CD14-positive monocyte (primary cell): Measurements from ENCODE around the gene ZBTB7C. TPM values are rescaled to one million over a fixed set of nuclear protein-coding genes. Genes with fewer than 3 reads are reported as not detected.

Experiments
- DNase-seq, 3 donors: peaks; one replicate each; pipeline ENCODE4 v3.0.0-alpha.2; 2011 to 2022
- H2AFZ ChIP-seq: 2 replicates; pipeline ENCODE4 v1.6.0; 2012; ENCODE audit warnings: mild to moderate bottlenecking, low read depth, low read length, inconsistent platforms; ENCODE audit not compliant: insufficient read depth, poor library complexity, severe bottlenecking
- H3K27ac ChIP-seq, 2 donors: 1 replicate in 1 of 2; 2 replicates in 1 of 2; pipeline ENCODE4 v1.5.1; 2012 to 2013; ENCODE audit warnings: low read length in 2 of 2, control low read depth in 1 of 2, inconsistent platforms in 1 of 2, low read depth in 1 of 2, mild to moderate bottlenecking in 1 of 2
- H3K27me3 ChIP-seq, 2 donors: one replicate each; pipeline versions ENCODE4 v1.6.0 to v1.6.1; 2011 to 2013; ENCODE audit warnings: low read length in 2 of 2; ENCODE audit not compliant: control insufficient read depth in 2 of 2, insufficient read depth in 2 of 2
- H3K36me3 ChIP-seq, 2 donors: replicated peaks in 1 of 2; 1 replicate in 1 of 2; 2 replicates in 1 of 2; pipeline versions ENCODE4 v1.5.1 to v1.6.1; 2012 to 2013; ENCODE audit warnings: low read length in 2 of 2, control low read depth in 1 of 2, inconsistent platforms in 1 of 2, mild to moderate bottlenecking in 1 of 2; ENCODE audit not compliant: insufficient read depth in 2 of 2, control insufficient read depth in 1 of 2
- H3K4me1 ChIP-seq, 2 donors: 1 replicate in 1 of 2; 2 replicates in 1 of 2; pipeline versions ENCODE4 v1.5.1 to v1.6.1; 2012 to 2013; ENCODE audit warnings: low read length in 2 of 2, control low read depth in 1 of 2, inconsistent platforms in 1 of 2, mild to moderate bottlenecking in 1 of 2, moderate library complexity in 1 of 2; ENCODE audit not compliant: insufficient read depth in 2 of 2, control insufficient read depth in 1 of 2
- H3K4me2 ChIP-seq: replicated peaks from 2 replicates; pipeline ENCODE3; 2012; ENCODE audit warnings: low read length, moderate library complexity, mild to moderate bottlenecking; ENCODE audit not compliant: poor library complexity, severe bottlenecking; ENCODE audit errors: extremely low read depth
- H3K4me3 ChIP-seq, 3 experiments: fragments of 200-600 bp in 1 of 3; sonication (generic) in 1 of 3; replicated peaks in 1 of 3; 1 replicate in 2 of 3; 2 replicates in 1 of 3; pipeline ENCODE4 v1.5.1; 2011 to 2013; ENCODE audit warnings: low read length in 3 of 3, mild to moderate bottlenecking in 3 of 3, control low read depth in 2 of 3, low read depth in 2 of 3, inconsistent platforms in 1 of 3, moderate library complexity in 1 of 3
- H3K79me2 ChIP-seq: 2 replicates; pipeline ENCODE4 v1.6.0; 2012; ENCODE audit warnings: mild to moderate bottlenecking, control low read depth, inconsistent platforms, low read length, moderate library complexity; ENCODE audit not compliant: insufficient read depth
- H3K9ac ChIP-seq: 2 replicates; pipeline ENCODE4 v1.6.0; 2017; ENCODE audit warnings: low read length, mild to moderate bottlenecking; ENCODE audit not compliant: insufficient read depth, poor library complexity, severe bottlenecking
- H3K9me3 ChIP-seq, 2 donors: replicated peaks in 1 of 2; 1 replicate in 1 of 2; 2 replicates in 1 of 2; pipeline versions ENCODE4 v1.5.1 to v1.6.1; 2012 to 2013; ENCODE audit warnings: low read length in 2 of 2, control low read depth in 1 of 2; ENCODE audit not compliant: control insufficient read depth in 1 of 2, insufficient read depth in 1 of 2
- H4K20me1 ChIP-seq: 2 replicates; pipeline ENCODE4 v1.6.0; 2012; ENCODE audit warnings: mild to moderate bottlenecking, low read length, control low read depth, moderate library complexity; ENCODE audit not compliant: insufficient read depth
- H3K27ac Mint-ChIP-seq, 7 donors: one replicate each; pipeline ENCODE4 v1.8.0; 2020; ENCODE audit warnings: mild to moderate bottlenecking in 7 of 7, mixed read lengths in 7 of 7, moderate library complexity in 6 of 7, inconsistent platforms in 2 of 7
- H3K27me3 Mint-ChIP-seq, 3 donors: one replicate each; pipeline ENCODE4 v1.8.0; 2021 to 2022; ENCODE audit warnings: low read depth in 3 of 3, mild to moderate bottlenecking in 3 of 3, mixed read lengths in 3 of 3, moderate library complexity in 3 of 3, inconsistent platforms in 1 of 3
- H3K36me3 Mint-ChIP-seq, 2 donors: one replicate each; pipeline ENCODE4 v1.8.0; 2020; ENCODE audit warnings: mixed read lengths in 2 of 2, inconsistent platforms in 1 of 2, mild to moderate bottlenecking in 1 of 2
- H3K4me1 Mint-ChIP-seq: one replicate; pipeline ENCODE4 v1.8.0; 2020; ENCODE audit warnings: mild to moderate bottlenecking, mixed read lengths
- H3K4me3 Mint-ChIP-seq, 2 donors: one replicate each; pipeline ENCODE4 v1.8.0; 2020; ENCODE audit warnings: mild to moderate bottlenecking in 2 of 2, mixed read lengths in 2 of 2, moderate library complexity in 1 of 2
- H3K9me3 Mint-ChIP-seq, 7 donors: one replicate each; pipeline ENCODE4 v1.8.0; 2020 to 2022; ENCODE audit warnings: mixed read lengths in 7 of 7, mild to moderate bottlenecking in 6 of 7, moderate library complexity in 6 of 7, inconsistent platforms in 2 of 7
- WGBS: methylation state at CpG from one replicate; pipeline ENCODE4 v1.1.5; 2013; ENCODE audit warnings: missing lambda C conversion rate; ENCODE audit not compliant: insufficient coverage; 5-methylcytosine and 5-hydroxymethylcytosine counted together
- intact Hi-C, 2 donors: fragments of 100-400 bp; cut with micrococcal nuclease; formaldehyde crosslinking; loops; one replicate each; pipeline versions ENCODE4 v1.15.0 to v1.15.1; 2023
- polyA plus RNA-seq, 3 donors: library from polyadenylated mRNA; depleted of rRNA in 1 of 3; unstranded in 2 of 3; stranded (reverse) in 1 of 3; fragments of 300-500 nt in 2 of 3; fragments of >200 nt in 1 of 3; fragmentation: Illumina TruSeq in 2 of 3; gene quantifications; 1 replicate in 2 of 3; 2 replicates in 1 of 3; pipeline ENCODE4 v1.2.3, GENCODE V29; 2012 to 2021
- TF ChIP-seq, protein P1 (sequence below): fragments of 200-600 bp; IDR thresholded peaks from one replicate; pipeline ENCODE4 v1.8.0; 2022; ENCODE audit warnings: antibody characterized with exemption, mild to moderate bottlenecking

The ZBTB7C gene
- polyA plus RNA-seq, 3 donors = 0.03 to 0.09 TPM; not detected in 1

DNA sequence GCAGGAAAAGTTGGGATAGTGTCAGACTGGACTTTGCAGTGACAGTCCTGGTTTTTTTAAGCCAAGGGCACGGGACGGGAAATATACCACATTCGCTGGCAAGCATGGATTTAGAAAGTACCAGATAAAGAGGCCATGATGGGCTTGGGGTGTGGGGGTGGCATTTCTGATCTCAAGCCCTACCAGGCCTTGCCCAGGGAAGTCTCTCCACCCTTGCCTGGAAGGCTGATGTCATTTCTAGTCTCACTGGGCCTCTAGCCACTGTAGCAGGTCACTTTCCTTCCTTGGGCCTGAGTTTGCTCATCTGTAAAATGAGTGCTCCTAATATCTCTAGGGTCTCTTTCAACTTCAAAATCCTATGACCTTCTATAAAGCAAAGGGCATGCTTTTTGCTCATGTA, 1.8 kb downstream of the ZBTB7C start:
- 80% methylated on average over 1 of the region's 3 CpGs for WGBS
- peaks cover 71 to 92% (median 73%) of the 10 kb centered on the region in 3 donors for H3K27me3 Mint-ChIP-seq

DNA sequence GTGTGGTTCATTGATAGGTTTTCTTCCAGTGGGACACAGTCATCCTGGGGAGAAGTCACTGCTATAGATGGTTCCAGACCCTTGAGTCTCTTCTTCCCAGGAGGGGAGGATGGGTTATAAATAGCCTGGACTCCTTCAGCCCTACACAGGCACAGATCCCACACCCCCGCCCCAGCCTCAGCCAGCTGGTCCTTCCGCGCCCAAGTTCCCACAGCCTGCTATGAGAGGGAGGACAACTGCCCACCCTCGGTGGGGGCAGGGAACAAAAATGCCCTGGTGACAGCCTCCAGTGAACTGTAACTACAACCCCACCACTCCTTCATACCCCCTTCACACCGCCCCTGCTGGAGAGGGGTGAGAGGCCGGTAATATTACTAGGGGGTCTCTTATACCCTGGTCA, 3.2 kb downstream of the ZBTB7C start:
- H3K27me3 ChIP-seq = peaks cover 41 to 53% of the 10 kb centered on the region in 2 donors
- peaks cover 8 to 23% of the 10 kb centered on the region in 2 donors for H3K4me1 ChIP-seq
- H3K27ac ChIP-seq = no peak overlapping the region
- intact Hi-C loops = no loop called here
- H4K20me1 ChIP-seq = no peaks in the 10 kb centered on the region
- H3K4me3 ChIP-seq = no peak overlapping the region
- Mint-ChIP-seq H3K27ac (no peak overlapping the region), H3K9me3 (peaks cover 0 to 16% (median 5%) of the 10 kb centered on the region in 7 donors), H3K27me3 (peaks cover 59 to 86% (median 61%) of the 10 kb centered on the region in 3 donors), H3K36me3 (peaks cover 4 to 5% of the 10 kb centered on the region in 2 donors), H3K4me3 (peak overlapping the region in 1 of 2 donors; percentile 70), H3K4me1 (peaks cover 12% of the 10 kb centered on the region)
- no peaks in the 10 kb centered on the region for H3K79me2 ChIP-seq
- no peaks in the 10 kb centered on the region for H3K36me3 ChIP-seq
- no peak overlapping the region for H3K4me2 ChIP-seq
- no CpG with 5 or more reads among the region's 6 CpGs for WGBS
- no peak overlapping the region for H2AFZ ChIP-seq
- peaks cover 0 to 27% of the 10 kb centered on the region in 2 donors for H3K9me3 ChIP-seq
- H3K9ac ChIP-seq = no peak overlapping the region
- DNase-seq = no peak
- TF ChIP-seq, protein P1, sequence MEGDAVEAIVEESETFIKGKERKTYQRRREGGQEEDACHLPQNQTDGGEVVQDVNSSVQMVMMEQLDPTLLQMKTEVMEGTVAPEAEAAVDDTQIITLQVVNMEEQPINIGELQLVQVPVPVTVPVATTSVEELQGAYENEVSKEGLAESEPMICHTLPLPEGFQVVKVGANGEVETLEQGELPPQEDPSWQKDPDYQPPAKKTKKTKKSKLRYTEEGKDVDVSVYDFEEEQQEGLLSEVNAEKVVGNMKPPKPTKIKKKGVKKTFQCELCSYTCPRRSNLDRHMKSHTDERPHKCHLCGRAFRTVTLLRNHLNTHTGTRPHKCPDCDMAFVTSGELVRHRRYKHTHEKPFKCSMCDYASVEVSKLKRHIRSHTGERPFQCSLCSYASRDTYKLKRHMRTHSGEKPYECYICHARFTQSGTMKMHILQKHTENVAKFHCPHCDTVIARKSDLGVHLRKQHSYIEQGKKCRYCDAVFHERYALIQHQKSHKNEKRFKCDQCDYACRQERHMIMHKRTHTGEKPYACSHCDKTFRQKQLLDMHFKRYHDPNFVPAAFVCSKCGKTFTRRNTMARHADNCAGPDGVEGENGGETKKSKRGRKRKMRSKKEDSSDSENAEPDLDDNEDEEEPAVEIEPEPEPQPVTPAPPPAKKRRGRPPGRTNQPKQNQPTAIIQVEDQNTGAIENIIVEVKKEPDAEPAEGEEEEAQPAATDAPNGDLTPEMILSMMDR = no peak

More for the DNA sequence above, 1.8 kb downstream of the ZBTB7C start:
- no peak overlapping the region for H3K4me2 ChIP-seq
- Mint-ChIP-seq H3K9me3 (peaks cover 0 to 16% (median 5%) of the 10 kb centered on the region in 7 donors), H3K4me3 (peak overlapping the region in 1 of 2 donors; percentile 88), H3K36me3 (peaks cover 4 to 6% of the 10 kb centered on the region in 2 donors), H3K27ac (peak overlapping the region in 1 of 7 donors; percentile 34), H3K4me1 (peaks cover 14% of the 10 kb centered on the region)
- intact Hi-C loops = no loop called here
- H3K79me2 ChIP-seq = no peaks in the 10 kb centered on the region
- peaks cover 8 to 23% of the 10 kb centered on the region in 2 donors for H3K4me1 ChIP-seq
- H3K9ac ChIP-seq = no peak overlapping the region
- no peak overlapping the region for H3K27ac ChIP-seq
- DNase-seq = no peak
- no peak overlapping the region for H3K4me3 ChIP-seq
- no peak overlapping the region for H2AFZ ChIP-seq
- peaks cover 0 to 33% of the 10 kb centered on the region in 2 donors for H3K9me3 ChIP-seq
- H3K27me3 ChIP-seq = peaks cover 54 to 67% of the 10 kb centered on the region in 2 donors
- TF ChIP-seq, protein P1 = no peak
- H4K20me1 ChIP-seq = no peaks in the 10 kb centered on the region
- H3K36me3 ChIP-seq = no peaks in the 10 kb centered on the region
